K562 (cell line): ENCODE data around the gene SYF2. TPM values are rescaled to one million over a fixed set of nuclear protein-coding genes. Genes with fewer than 3 reads are reported as not detected.

Source experiments
- ATF3 ChIP-seq, 2 experiments: fragments of 450-650 bp in 1 of 2; sonication (generic) in 1 of 2; formaldehyde crosslinking in 1 of 2; IDR thresholded peaks in 1 of 2; conservative IDR thresholded peaks in 1 of 2; 2 replicates each; pipeline versions ENCODE4 v1.6.1 to v1.8.1; 2016 to 2023; ENCODE audit warnings: mild to moderate bottlenecking in 2 of 2, moderate library complexity in 2 of 2, inconsistent platforms in 1 of 2, missing genetic modification reagents in 1 of 2
- C11orf30 ChIP-seq: fragments of 450-650 bp; IDR thresholded peaks from 2 replicates; pipeline ENCODE4 v1.6.1; 2016; ENCODE audit warnings: low read depth, mild to moderate bottlenecking
- CREM ChIP-seq: IDR thresholded peaks from 2 replicates; pipeline ENCODE4 v1.6.1; 2014; ENCODE audit warnings: antibody characterized with exemption, low read depth
- E2F8 ChIP-seq: fragments of 450-650 bp; IDR thresholded peaks from 2 replicates; pipeline ENCODE4 v1.7.1; 2018; ENCODE audit warnings: mild to moderate bottlenecking, low read depth; ENCODE audit not compliant: partially characterized antibody
- HMG20A ChIP-seq: fragments of 450-650 bp; formaldehyde crosslinking; conservative IDR thresholded peaks from 2 replicates; pipeline ENCODE4 v1.4.0; 2020; ENCODE audit warnings: mild to moderate bottlenecking, mixed read lengths
- HMG20B ChIP-seq: fragments of 250-450 bp; sonication (Bioruptor Pico); IDR thresholded peaks from 2 replicates; pipeline ENCODE4 v1.5.0; 2021; ENCODE audit warnings: mild to moderate bottlenecking
- NCOA6 ChIP-seq: fragments of 450-650 bp; IDR thresholded peaks from 2 replicates; pipeline ENCODE4 v1.6.1; 2017; ENCODE audit warnings: mild to moderate bottlenecking
- NONO ChIP-seq, 2 experiments: fragments of 200-400 bp in 1 of 2; fragments of 450-650 bp in 1 of 2; formaldehyde crosslinking in 1 of 2; IDR thresholded peaks; 2 replicates each; pipeline ENCODE4 v1.6.1; 2017; ENCODE audit warnings: low read depth in 2 of 2, mild to moderate bottlenecking in 2 of 2, moderate library complexity in 2 of 2, low read length in 1 of 2
- RERE ChIP-seq: sonication (generic); formaldehyde crosslinking; IDR thresholded peaks from 2 replicates; pipeline ENCODE4 v1.8.0; 2023; ENCODE audit warnings: missing genetic modification reagents, mild to moderate bottlenecking, borderline replicate concordance
- RFX5 ChIP-seq: IDR thresholded peaks from 2 replicates; pipeline ENCODE4 v1.6.1; 2011; ENCODE audit warnings: low read depth, mild to moderate bottlenecking, improper control_type of control experiment, low read length
- SMAD3 ChIP-seq: fragments of 450-650 bp; formaldehyde crosslinking; conservative IDR thresholded peaks from 2 replicates; pipeline ENCODE4 v1.4.0; 2020; ENCODE audit warnings: mild to moderate bottlenecking
- XRCC4 ChIP-seq: IDR thresholded peaks from one replicate; pipeline ENCODE4 v1.6.1; 2011; ENCODE audit not compliant: insufficient read depth, insufficient read length; ENCODE audit errors: extremely low read depth
- ZFP30 ChIP-seq: fragments of 250-450 bp; sonication (Bioruptor Pico); IDR thresholded peaks from 2 replicates; pipeline ENCODE4 v1.8.0; 2022; ENCODE audit warnings: moderate library complexity, mild to moderate bottlenecking, inconsistent platforms, borderline replicate concordance
- ZNF277 ChIP-seq: fragments of 250-450 bp; sonication (Bioruptor Pico); IDR thresholded peaks from 2 replicates; pipeline ENCODE4 v1.8.0; 2022; ENCODE audit warnings: inconsistent platforms, mild to moderate bottlenecking, moderate library complexity, borderline replicate concordance
- ZNF583 ChIP-seq: fragments of 250-450 bp; sonication (Bioruptor Pico); IDR thresholded peaks from 2 replicates; pipeline ENCODE4 v1.4.0; 2020
- ZNF696 ChIP-seq: fragments of 250-450 bp; sonication (Bioruptor Pico); conservative IDR thresholded peaks from 2 replicates; pipeline ENCODE4 v1.4.0; 2020; ENCODE audit warnings: mild to moderate bottlenecking, moderate library complexity
- polyA plus RNA-seq, 8 experiments: library from polyadenylated mRNA; depleted of rRNA in 4 of 8; stranded (reverse) in 5 of 8; unstranded in 3 of 8; fragments of >200 nt; fragmentation: Nextera tagmentation in 2 of 8; fragmentation: Illumina TruSeq in 1 of 8; extraction: Ambion mirVana in 2 of 8; extraction: Trizol in 1 of 8; gene quantifications; 2 replicates each; pipeline versions ENCODE4 v1.2.1 to v1.2.3, GENCODE V29; 2011 to 2014; ENCODE audit warnings: inconsistent platforms in 1 of 8, missing spikeins in 1 of 8
- total RNA-seq, 7 experiments: library from RNA; depleted of rRNA in 6 of 7; stranded (reverse); fragments of >200 nt in 6 of 7; fragmentation: Illumina TruSeq in 2 of 7; extraction: Trizol in 2 of 7; gene quantifications; 2 replicates each; pipeline versions ENCODE4 v1.2.1 to v1.2.3, GENCODE V29; 2011 to 2021; ENCODE audit warnings: low replicate concordance in 1 of 7

SYF2 gene
- total and polyA plus RNA-seq, 9 of the 15 experiments (the other 6 are each of a cell fraction or from before 2014, with no cell fraction given), result 20.9 to 69.0 (median 43.2) TPM

- no peak for TF ChIP-seq E2F8
- TF ChIP-seq HMG20A, result no peak; the same call in 1 of the 2 replicates
- no peak for TF ChIP-seq C11orf30
- no peak for TF ChIP-seq ZNF277 (CRISPR knock-in tag)
- no peak for TF ChIP-seq ZNF583 (CRISPR knock-in tag)
- TF ChIP-seq ATF3 (IDR thresholded peaks at IDR 0.05), result peak; percentile 73
- no peak; the same call in 1 of the 2 replicates for TF ChIP-seq ATF3 (CRISPR knock-in tag; conservative IDR thresholded peaks at IDR 0.05)
- TF ChIP-seq CREM, result peak; percentile 79
- no peak for TF ChIP-seq XRCC4
- TF ChIP-seq ZNF696 (CRISPR knock-in tag), result no peak; the same call in 1 of the 2 replicates
- TF ChIP-seq RFX5, result no peak
- no peak for TF ChIP-seq HMG20B (CRISPR knock-in tag)
- TF ChIP-seq ZFP30 (CRISPR knock-in tag), result no peak
- no peak for TF ChIP-seq RERE (CRISPR knock-in tag)
- no peak for TF ChIP-seq SMAD3 (CRISPR knock-in tag)
- no peak for TF ChIP-seq NCOA6
- peak in 1 of 2 experiments; percentile 62; a peak in 2 of 4 replicates for TF ChIP-seq NONO (IDR thresholded peaks at IDR 0.05; ENCODE audit: low read depth in 2 of 2, low read length in 1 of 2)
These were observed 823 bp upstream of the SYF2 start (continued) for GRCh38 chr1:25232866-25233784.
